K562 (cell line): Measurements from ENCODE around the gene PSORS1C2. TPM values are rescaled to one million over a fixed set of nuclear protein-coding genes. Genes with fewer than 3 reads are reported as not detected.

Experiments used
- ATAC-seq: fragments of 200-7000 bp; cut with Tn5 transposase; 3 replicates; pipeline ENCODE4 v1.9.1; 2020; ENCODE audit warnings: moderate library complexity
- BruUV-seq: library from RNA; stranded (reverse); fragments of 400-500 nt; replicated peaks from 2 replicates; lab custom pipeline; 2021; lab: Mats Ljungman, UMichigan
- CTCF ChIA-PET: fragments of 300-600 bp; formaldehyde crosslinking; extraction: SDS; loops from one replicate; lab custom pipeline; 2021; ENCODE audit warnings: low intra/inter-chr PET ratio; lab: Yijun Ruan, JAX
- POLR2A ChIA-PET: fragments of 300-600, 350-650 bp; sonication (Branson Sonifier 250); formaldehyde crosslinking; extraction: SDS; loops from one replicate; lab custom pipeline; 2021; ENCODE audit warnings: antibody characterized with exemption, inconsistent platforms; lab: Yijun Ruan, JAX
- DNase-seq, 4 experiments: peaks; one replicate each; pipeline versions ENCODE4 v3.0.0 to v3.0.0-alpha.2; 2011 to 2018; ENCODE audit warnings: low spot score in 3 of 4, mixed read lengths in 3 of 4; ENCODE audit errors: extremely low read depth in 1 of 4
- FAIRE-seq: peaks from 2 replicates; lab custom pipeline; 2011; peaks lifted over from hg19 to GRCh38; lab: Jason Lieb, UNC
- H2AFZ ChIP-seq: 2 replicates; pipeline ENCODE4 v1.6.0; 2011; ENCODE audit warnings: low read depth, low read length, control low read depth, inconsistent platforms
- H3K27ac ChIP-seq: fragments of 200-600 bp; 3 replicates; pipeline ENCODE4 v1.8.0; 2011; ENCODE audit warnings: low read depth, mild to moderate bottlenecking, control low read depth, inconsistent platforms, low read length, moderate library complexity, mixed read lengths; ENCODE audit errors: extremely low read depth
- H3K27me3 ChIP-seq, 2 experiments: fragments of 300-600 bp in 1 of 2; 2 replicates in 1 of 2; 3 replicates in 1 of 2; pipeline versions ENCODE4 v1.6.0 to v1.8.0; 2011; ENCODE audit warnings: inconsistent platforms in 2 of 2, low read length in 2 of 2, mild to moderate bottlenecking in 1 of 2, mixed read lengths in 1 of 2, moderate library complexity in 1 of 2; ENCODE audit not compliant: control insufficient read depth in 2 of 2, insufficient read depth in 2 of 2
- H3K36me3 ChIP-seq: fragments of 300-600 bp; 3 replicates; pipeline ENCODE4 v1.8.0; 2011; ENCODE audit warnings: mild to moderate bottlenecking, low read length, inconsistent platforms; ENCODE audit not compliant: control insufficient read depth, insufficient read depth
- H3K4me1 ChIP-seq, 2 experiments: fragments of 200-600 bp in 1 of 2; replicated peaks in 1 of 2; 2 replicates in 1 of 2; 3 replicates in 1 of 2; pipeline versions ENCODE4 v1.5.1 to v1.8.0; 2011; ENCODE audit warnings: inconsistent platforms in 2 of 2, low read length in 2 of 2, mild to moderate bottlenecking in 1 of 2, mixed read lengths in 1 of 2, moderate library complexity in 1 of 2; ENCODE audit not compliant: control insufficient read depth in 2 of 2, insufficient read depth in 2 of 2
- H3K4me2 ChIP-seq: 2 replicates; pipeline ENCODE4 v1.6.1; 2011; ENCODE audit warnings: low read length, control low read depth, inconsistent platforms, mixed read lengths; ENCODE audit not compliant: insufficient read depth
- H3K4me3 ChIP-seq: fragments of 200-600 bp; sonication (generic), shearing (Covaris generic); 2 replicates; pipeline ENCODE4 v1.5.1; 2016; ENCODE audit warnings: control low read depth, inconsistent platforms
- H3K79me2 ChIP-seq: fragments of 200-600 bp; 3 replicates; pipeline ENCODE4 v1.8.0; 2011; ENCODE audit warnings: low read length, inconsistent platforms; ENCODE audit not compliant: control insufficient read depth, insufficient read depth
- H3K9ac ChIP-seq, 2 experiments: 2 replicates each; pipeline versions ENCODE4 v1.6.0 to v1.6.1; 2011; ENCODE audit warnings: low read depth in 2 of 2, low read length in 2 of 2, control low read depth in 1 of 2, inconsistent platforms in 1 of 2, mild to moderate bottlenecking in 1 of 2, mixed read lengths in 1 of 2; ENCODE audit not compliant: insufficient read depth in 1 of 2
- H3K9me1 ChIP-seq: one replicate; pipeline ENCODE4 v1.6.0; 2011; ENCODE audit warnings: inconsistent platforms, mild to moderate bottlenecking, low read length, moderate library complexity; ENCODE audit not compliant: control insufficient read depth, insufficient read depth
- H3K9me3 ChIP-seq: replicated peaks from 2 replicates; pipeline ENCODE4 v1.5.1; 2011; ENCODE audit warnings: low read depth, low read length, inconsistent platforms; ENCODE audit not compliant: control insufficient read depth, insufficient read depth
- H4K20me1 ChIP-seq: replicated peaks from 2 replicates; pipeline ENCODE4 v1.6.1; 2011; ENCODE audit warnings: low read length, inconsistent platforms, mixed read lengths; ENCODE audit not compliant: control insufficient read depth, insufficient read depth
- C11orf30 ChIP-seq: fragments of 450-650 bp; IDR thresholded peaks from 2 replicates; pipeline ENCODE4 v1.6.1; 2016; ENCODE audit warnings: low read depth, mild to moderate bottlenecking
- E2F4 ChIP-seq: sonication (generic); formaldehyde crosslinking; IDR thresholded peaks from 2 replicates; pipeline ENCODE4 v1.8.0; 2022; ENCODE audit warnings: mild to moderate bottlenecking, low read depth, missing genetic modification reagents
- EP400 ChIP-seq: fragments of 450-650 bp; IDR thresholded peaks from 2 replicates; pipeline ENCODE4 v1.6.1; 2017; ENCODE audit warnings: antibody characterized with exemption, mild to moderate bottlenecking, moderate library complexity
- EZH2 ChIP-seq: IDR thresholded peaks from 2 replicates; pipeline ENCODE4 v1.6.1; 2012; ENCODE audit warnings: low read depth, mild to moderate bottlenecking, inconsistent platforms, low read length, borderline replicate concordance
- FOXA3 ChIP-seq, 2 experiments: fragments of 450-650 bp in 1 of 2; sonication (generic) in 1 of 2; formaldehyde crosslinking; IDR thresholded peaks in 1 of 2; conservative IDR thresholded peaks in 1 of 2; 2 replicates each; pipeline versions ENCODE4 v1.4.0 to v1.8.0; 2020 to 2022; ENCODE audit warnings: mild to moderate bottlenecking in 2 of 2, missing genetic modification reagents in 1 of 2
- MAFK ChIP-seq: IDR thresholded peaks from 2 replicates; pipeline ENCODE4 v1.6.1; 2011; ENCODE audit warnings: low read length, improper control_type of control experiment
- NBN ChIP-seq: fragments of 450-650 bp; IDR thresholded peaks from 2 replicates; pipeline ENCODE4 v1.6.1; 2016; ENCODE audit warnings: low read depth, mild to moderate bottlenecking
- POLR2G ChIP-seq: fragments of 200-400 bp; formaldehyde crosslinking; IDR thresholded peaks from 2 replicates; pipeline ENCODE4 v1.6.1; 2017; ENCODE audit warnings: low read depth, mild to moderate bottlenecking, antibody characterized with exemption, low read length, moderate library complexity
- ZFX ChIP-seq: sonication (generic); formaldehyde crosslinking; IDR thresholded peaks from 2 replicates; pipeline ENCODE4 v1.8.0; 2022; ENCODE audit warnings: mild to moderate bottlenecking, missing genetic modification reagents, moderate library complexity
- ZNF212 ChIP-seq: fragments of 450-650 bp; formaldehyde crosslinking; IDR thresholded peaks from 2 replicates; pipeline ENCODE4 v1.4.0; 2020; ENCODE audit warnings: mild to moderate bottlenecking
- ZNF41 ChIP-seq: fragments of 250-450 bp; sonication (Bioruptor Pico); conservative IDR thresholded peaks from 2 replicates; pipeline ENCODE4 v1.4.0; 2020; ENCODE audit warnings: mild to moderate bottlenecking
- ZNF780A ChIP-seq: fragments of 250-450 bp; sonication (Bioruptor Pico); IDR thresholded peaks from 2 replicates; pipeline ENCODE4 v1.5.0; 2021; ENCODE audit warnings: mild to moderate bottlenecking
- WGBS: fragments of 100-300 bp; shearing (Covaris generic); methylation state at CpG from one replicate; pipeline ENCODE4 v1.1.6; 2016; ENCODE audit warnings: low coverage, mixed read lengths; ENCODE audit not compliant: insufficient coverage; ENCODE audit errors: missing lambda C conversion rate; 5-methylcytosine and 5-hydroxymethylcytosine counted together
- in situ Hi-C: fragments of 300-500 bp; cut with MboI; formaldehyde crosslinking; loops from 4 replicates; pipeline ENCODE4 v1.15.0; 2018; ENCODE audit warnings: inconsistent platforms, mixed read lengths
- intact Hi-C: fragments of 100-400 bp; cut with micrococcal nuclease; formaldehyde crosslinking; loops from 2 replicates; pipeline ENCODE4 v1.14.2; 2022
- polyA plus RNA-seq, 8 experiments: library from polyadenylated mRNA; depleted of rRNA in 4 of 8; stranded (reverse) in 5 of 8; unstranded in 3 of 8; fragments of >200 nt; fragmentation: Nextera tagmentation in 2 of 8; fragmentation: Illumina TruSeq in 1 of 8; extraction: Ambion mirVana in 2 of 8; extraction: Trizol in 1 of 8; gene quantifications; 2 replicates each; pipeline versions ENCODE4 v1.2.1 to v1.2.3, GENCODE V29; 2011 to 2014; ENCODE audit warnings: inconsistent platforms in 1 of 8, missing spikeins in 1 of 8
- total RNA-seq, 7 experiments: library from RNA; depleted of rRNA in 6 of 7; stranded (reverse); fragments of >200 nt in 6 of 7; fragmentation: Illumina TruSeq in 2 of 7; extraction: Trizol in 2 of 7; gene quantifications; 2 replicates each; pipeline versions ENCODE4 v1.2.1 to v1.2.3, GENCODE V29; 2011 to 2021; ENCODE audit warnings: low replicate concordance in 1 of 7
- TF ChIP-seq, protein P1 (sequence below): fragments of 250-450 bp; sonication (Bioruptor Pico); IDR thresholded peaks from 2 replicates; pipeline ENCODE4 v1.4.0; 2020; ENCODE audit warnings: mild to moderate bottlenecking, moderate library complexity
- TF ChIP-seq, protein P2 (sequence below): IDR thresholded peaks from 3 replicates; pipeline ENCODE4 v1.6.1; 2011; ENCODE audit warnings: borderline replicate concordance, mild to moderate bottlenecking; ENCODE audit not compliant: insufficient read length, insufficient read depth
- TF ChIP-seq, protein P3 (sequence below): fragments of 250-450 bp; sonication (Bioruptor Pico); IDR thresholded peaks from 2 replicates; pipeline ENCODE4 v1.4.0; 2020; ENCODE audit warnings: mild to moderate bottlenecking

PSORS1C2 gene
- total and polyA plus RNA-seq, 9 of the 15 experiments (the other 6 are each of a cell fraction or from before 2014, with no cell fraction given) = not detected

DNA sequence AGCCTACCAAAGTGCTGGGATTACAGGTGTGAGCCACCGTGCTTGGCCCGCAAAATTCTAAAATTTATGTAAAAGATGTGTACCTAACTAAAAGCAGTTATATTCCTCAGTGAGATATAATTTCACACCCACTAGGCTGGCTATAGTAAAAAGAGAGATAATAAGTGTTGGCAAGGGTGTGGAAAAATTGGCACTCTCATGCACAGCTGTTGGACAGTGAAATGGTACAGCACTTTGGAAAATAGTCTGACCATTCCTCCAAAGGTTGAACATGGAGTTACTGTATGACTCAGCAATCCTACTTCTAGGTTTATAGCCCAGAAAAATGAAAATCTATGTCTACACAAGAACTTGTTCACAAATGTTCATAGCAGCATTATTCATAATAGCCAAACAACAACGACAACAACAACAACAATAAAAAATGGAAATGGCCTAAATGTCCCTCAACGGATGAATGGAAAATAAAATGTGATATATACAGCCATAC lies 40.4 kb downstream of the PSORS1C2 start:
- in situ Hi-C loops = no loop called here
- no peak overlapping the region for H3K4me2 ChIP-seq
- H3K36me3 ChIP-seq = no peaks in the 10 kb centered on the region
- WGBS = 59% methylated on average over 4 of the region's 4 CpGs
- ATAC-seq = no peak
- no peaks in the 10 kb centered on the region for H3K79me2 ChIP-seq
- BruUV-seq = no TSS peak
- H3K9me3 ChIP-seq = no peaks in the 10 kb centered on the region
- H4K20me1 ChIP-seq = no peaks in the 10 kb centered on the region
- FAIRE-seq = peak; percentile 48
- intact Hi-C loops = no loop called here
- no peaks in the 10 kb centered on the region; a peak in 2 of 5 replicates for H3K4me1 ChIP-seq
- no peak overlapping the region for H3K4me3 ChIP-seq
- H3K9me1 ChIP-seq = no peaks in the 10 kb centered on the region
- POLR2A ChIA-PET = interaction anchor here (0.9 kb wide), 1 partner anchor 191 kb away, joined by 3 read pairs; no protein-coding TSS in a partner anchor
- no peak overlapping the region for H3K27ac ChIP-seq
- no peak for DNase-seq
- no peak overlapping the region for H3K9ac ChIP-seq
- CTCF ChIA-PET = no interaction called here
- peaks cover 0 to 16% of the 10 kb centered on the region in 2 experiments; a peak in 1 of 5 replicates for H3K27me3 ChIP-seq
- 0 out of 2 replicates have a peak overlapping the region, but pooled peaks have one; percentile 5 for H2AFZ ChIP-seq
- TF ChIP-seq NBN = no peak
- no peak for TF ChIP-seq ZNF41 (CRISPR knock-in tag)
- TF ChIP-seq MAFK = peak; percentile 82
- no peak for TF ChIP-seq FOXA3 (CRISPR knock-in tag; conservative IDR thresholded peaks at IDR 0.05 in 1 of 2, IDR thresholded peaks at IDR 0.05 in 1 of 2)
- TF ChIP-seq, protein P1, sequence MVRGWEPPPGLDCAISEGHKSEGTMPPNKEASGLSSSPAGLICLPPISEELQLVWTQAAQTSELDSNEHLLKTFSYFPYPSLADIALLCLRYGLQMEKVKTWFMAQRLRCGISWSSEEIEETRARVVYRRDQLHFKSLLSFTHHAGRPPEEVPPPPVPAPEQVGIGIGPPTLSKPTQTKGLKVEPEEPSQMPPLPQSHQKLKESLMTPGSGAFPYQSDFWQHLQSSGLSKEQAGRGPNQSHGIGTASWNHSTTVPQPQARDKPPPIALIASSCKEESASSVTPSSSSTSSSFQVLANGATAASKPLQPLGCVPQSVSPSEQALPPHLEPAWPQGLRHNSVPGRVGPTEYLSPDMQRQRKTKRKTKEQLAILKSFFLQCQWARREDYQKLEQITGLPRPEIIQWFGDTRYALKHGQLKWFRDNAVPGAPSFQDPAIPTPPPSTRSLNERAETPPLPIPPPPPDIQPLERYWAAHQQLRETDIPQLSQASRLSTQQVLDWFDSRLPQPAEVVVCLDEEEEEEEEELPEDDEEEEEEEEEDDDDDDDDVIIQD (CRISPR knock-in tag) = no peak
- TF ChIP-seq EP400 = 0 out of 2 replicates have a peak, but pooled peaks have one; percentile 3
- TF ChIP-seq ZFX (CRISPR knock-in tag) = no peak
- TF ChIP-seq E2F4 (CRISPR knock-in tag) = no peak
- TF ChIP-seq EZH2 = no peak
- TF ChIP-seq C11orf30 = peak; percentile 93
- TF ChIP-seq, protein P2, sequence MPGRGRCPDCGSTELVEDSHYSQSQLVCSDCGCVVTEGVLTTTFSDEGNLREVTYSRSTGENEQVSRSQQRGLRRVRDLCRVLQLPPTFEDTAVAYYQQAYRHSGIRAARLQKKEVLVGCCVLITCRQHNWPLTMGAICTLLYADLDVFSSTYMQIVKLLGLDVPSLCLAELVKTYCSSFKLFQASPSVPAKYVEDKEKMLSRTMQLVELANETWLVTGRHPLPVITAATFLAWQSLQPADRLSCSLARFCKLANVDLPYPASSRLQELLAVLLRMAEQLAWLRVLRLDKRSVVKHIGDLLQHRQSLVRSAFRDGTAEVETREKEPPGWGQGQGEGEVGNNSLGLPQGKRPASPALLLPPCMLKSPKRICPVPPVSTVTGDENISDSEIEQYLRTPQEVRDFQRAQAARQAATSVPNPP = no peak
- TF ChIP-seq ZNF212 (CRISPR knock-in tag) = no peak
- TF ChIP-seq POLR2G = no peak
- TF ChIP-seq, protein P3, sequence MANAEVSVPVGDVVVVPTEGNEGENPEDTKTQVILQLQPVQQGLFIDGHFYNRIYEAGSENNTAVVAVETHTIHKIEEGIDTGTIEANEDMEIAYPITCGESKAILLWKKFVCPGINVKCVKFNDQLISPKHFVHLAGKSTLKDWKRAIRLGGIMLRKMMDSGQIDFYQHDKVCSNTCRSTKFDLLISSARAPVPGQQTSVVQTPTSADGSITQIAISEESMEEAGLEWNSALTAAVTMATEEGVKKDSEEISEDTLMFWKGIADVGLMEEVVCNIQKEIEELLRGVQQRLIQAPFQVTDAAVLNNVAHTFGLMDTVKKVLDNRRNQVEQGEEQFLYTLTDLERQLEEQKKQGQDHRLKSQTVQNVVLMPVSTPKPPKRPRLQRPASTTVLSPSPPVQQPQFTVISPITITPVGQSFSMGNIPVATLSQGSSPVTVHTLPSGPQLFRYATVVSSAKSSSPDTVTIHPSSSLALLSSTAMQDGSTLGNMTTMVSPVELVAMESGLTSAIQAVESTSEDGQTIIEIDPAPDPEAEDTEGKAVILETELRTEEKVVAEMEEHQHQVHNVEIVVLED (CRISPR knock-in tag) = no peak
- TF ChIP-seq ZNF780A = no peak
